BE2C (cell line): Measurements from ENCODE around the gene OR52I1.

Experiments
- DNase-seq: peaks from one replicate; pipeline ENCODE4 v3.0.0-alpha.2; 2020
- H3K27me3 ChIP-seq: fragments of 250-450 bp; sonication (Bioruptor Pico); 2 replicates; pipeline ENCODE4 v1.5.1; 2020; ENCODE audit warnings: mild to moderate bottlenecking
- H3K36me3 ChIP-seq: fragments of 250-450 bp; sonication (Bioruptor Pico); 2 replicates; pipeline ENCODE4 v1.5.1; 2020; ENCODE audit warnings: mild to moderate bottlenecking
- H3K4me1 ChIP-seq: fragments of 250-450 bp; sonication (Bioruptor Pico); 2 replicates; pipeline ENCODE4 v1.5.1; 2020
- H3K4me3 ChIP-seq: 2 replicates; pipeline ENCODE4 v1.5.1; 2011; ENCODE audit warnings: low read depth, low read length
- H3K9me3 ChIP-seq: fragments of 250-450 bp; sonication (Bioruptor Pico); 2 replicates; pipeline ENCODE4 v1.5.1; 2020
- CTCF ChIP-seq: IDR thresholded peaks from 2 replicates; pipeline ENCODE4 v1.5.1; 2012; ENCODE audit warnings: mild to moderate bottlenecking, low read depth, low read length

Gene OR52I1

DNA sequence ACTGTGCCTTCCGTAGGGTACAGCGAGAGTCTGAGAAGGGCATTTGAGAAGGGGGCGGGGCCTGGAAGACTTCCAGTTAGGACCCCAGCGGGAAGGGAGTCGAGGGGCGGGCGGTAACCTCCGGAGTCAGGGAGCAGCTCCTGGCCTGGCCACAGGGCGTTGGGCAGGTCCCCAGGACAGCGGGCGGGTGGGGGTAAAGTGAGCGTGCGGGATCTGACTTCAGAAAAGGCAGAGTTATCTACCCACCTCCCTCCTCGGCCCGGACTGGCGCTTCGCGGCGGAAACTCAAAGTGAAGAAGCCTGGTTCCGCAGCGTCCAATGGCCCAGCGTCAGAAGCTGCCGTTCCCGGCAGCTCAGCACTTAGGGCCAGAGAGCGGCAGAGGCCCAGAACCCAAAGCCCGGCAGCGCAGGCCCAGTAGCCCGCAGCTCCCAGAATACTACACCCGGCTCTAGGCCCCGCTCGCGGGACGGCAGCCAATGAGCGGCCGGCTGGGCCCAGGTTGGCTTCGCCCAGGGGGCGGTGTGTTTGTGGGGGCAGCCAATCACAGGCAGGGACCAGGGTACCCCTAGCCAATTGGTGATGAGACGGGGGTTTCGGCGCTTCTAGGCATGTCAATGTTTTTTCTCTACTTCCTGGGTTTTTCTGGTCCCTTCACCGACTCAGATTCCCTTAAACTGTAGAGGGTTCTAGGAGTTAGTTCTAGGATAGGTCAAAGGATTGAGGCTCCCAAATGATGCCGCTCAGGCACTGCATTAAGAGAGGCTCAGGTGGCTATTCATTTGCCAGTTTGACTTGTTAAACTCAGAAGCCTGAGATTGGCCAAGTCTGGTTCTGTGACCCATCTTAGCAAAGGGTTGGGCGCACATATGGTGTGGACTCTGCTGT lies 14.2 kb downstream of the OR52I1 start, which contains the start of gene TRIM68:
Gene TRIM68 (minus strand): TSS at position 451 of the 886 bp plus-strand sequence. CDS start 2,727 bp downstream, outside the sequence.
- Histone ChIP-seq H3K36me3 (no peaks in the 10 kb centered on the region), H3K27me3 (no peaks in the 10 kb centered on the region), H3K9me3 (no peaks in the 10 kb centered on the region), H3K4me3 (peak within 1 kb of the TSS; percentile 61), H3K4me1 (no peaks in the 10 kb centered on the region)
- DNase-seq = peak; percentile 90
- TF ChIP-seq CTCF = no peak

DNA sequence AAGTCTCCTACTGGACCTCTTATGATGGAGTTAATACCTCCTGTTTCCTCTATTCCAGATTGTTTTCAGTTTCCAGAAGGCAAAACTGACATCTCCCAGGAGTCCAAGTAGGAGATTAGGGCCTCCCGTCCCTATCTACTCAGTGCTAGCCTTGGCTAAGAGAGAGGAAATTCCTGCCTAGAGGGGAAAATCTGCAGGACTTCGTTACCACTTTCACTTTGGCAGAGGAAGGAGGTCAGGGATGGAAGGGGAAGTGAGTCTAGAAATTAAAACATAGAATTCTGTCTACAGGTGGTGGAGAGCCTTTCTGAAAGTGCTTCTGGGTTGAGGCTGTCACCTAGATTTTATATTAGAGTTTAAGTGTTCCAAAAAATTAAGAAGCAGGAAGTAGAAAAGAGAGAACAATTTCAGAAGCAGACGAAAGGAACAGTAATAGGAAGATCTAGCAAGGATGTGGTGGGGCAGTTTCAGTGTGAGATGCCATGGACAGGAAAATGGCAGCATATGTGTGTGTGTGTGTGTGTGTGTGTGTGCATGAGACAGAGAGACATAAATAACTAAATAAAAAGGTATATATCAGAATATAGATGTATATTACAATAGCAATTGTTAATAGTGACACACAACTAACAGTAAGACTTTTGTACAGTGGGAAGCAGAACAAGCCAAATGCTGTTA lies 16.6 kb downstream of the OR52I1 start:
- no peak overlapping the region for H3K4me3 ChIP-seq
- DNase-seq = no peak
- TF ChIP-seq CTCF = no peak
- no peaks in the 10 kb centered on the region for H3K36me3 ChIP-seq
- H3K4me1 ChIP-seq = no peaks in the 10 kb centered on the region
- no peaks in the 10 kb centered on the region for H3K9me3 ChIP-seq
- H3K27me3 ChIP-seq = no peaks in the 10 kb centered on the region

- Histone ChIP-seq H3K36me3 (no peaks in the 10 kb centered on the region), H3K27me3 (no peaks in the 10 kb centered on the region), H3K4me1 (no peaks in the 10 kb centered on the region), H3K9me3 (no peaks in the 10 kb centered on the region), H3K4me3 (no peak overlapping the region)
- no peak for TF ChIP-seq CTCF
- no peak for DNase-seq
Observed at GRCh38 chr11:4611986-4612385, 18.1 kb downstream of the OR52I1 start.

DNA sequence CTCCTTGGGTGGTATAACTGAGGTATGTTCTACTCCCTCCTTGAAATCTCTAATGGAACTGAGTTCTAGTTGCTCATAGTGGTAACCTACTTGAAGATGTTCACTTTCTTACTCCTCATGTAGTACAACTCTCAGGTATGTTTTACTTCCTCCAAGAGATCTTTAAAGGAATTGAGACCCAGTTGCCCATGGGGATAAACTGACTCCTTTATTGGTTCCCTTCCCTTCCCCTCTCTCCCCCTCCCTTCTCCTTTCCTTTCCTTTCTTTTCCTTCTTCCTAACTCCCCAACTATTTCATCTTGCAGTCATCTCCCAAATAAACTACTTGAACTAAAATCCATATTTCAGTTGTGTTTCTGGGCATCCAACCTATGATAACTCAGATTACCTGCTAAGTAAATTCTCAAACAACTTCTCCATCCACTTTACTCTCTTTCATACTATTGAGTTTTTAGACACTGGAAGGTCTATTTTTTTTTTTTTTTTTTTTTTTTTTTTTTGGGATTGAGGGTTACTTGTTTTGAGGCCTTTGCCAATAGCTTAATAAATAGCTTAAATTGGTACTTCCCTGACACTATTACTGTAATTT lies 22.1 kb downstream of the OR52I1 start:
- Histone ChIP-seq H3K4me3 (no peak overlapping the region), H3K9me3 (no peaks in the 10 kb centered on the region), H3K36me3 (no peaks in the 10 kb centered on the region), H3K27me3 (no peaks in the 10 kb centered on the region), H3K4me1 (no peaks in the 10 kb centered on the region)
- no peak for DNase-seq
- no peak for TF ChIP-seq CTCF

DNA sequence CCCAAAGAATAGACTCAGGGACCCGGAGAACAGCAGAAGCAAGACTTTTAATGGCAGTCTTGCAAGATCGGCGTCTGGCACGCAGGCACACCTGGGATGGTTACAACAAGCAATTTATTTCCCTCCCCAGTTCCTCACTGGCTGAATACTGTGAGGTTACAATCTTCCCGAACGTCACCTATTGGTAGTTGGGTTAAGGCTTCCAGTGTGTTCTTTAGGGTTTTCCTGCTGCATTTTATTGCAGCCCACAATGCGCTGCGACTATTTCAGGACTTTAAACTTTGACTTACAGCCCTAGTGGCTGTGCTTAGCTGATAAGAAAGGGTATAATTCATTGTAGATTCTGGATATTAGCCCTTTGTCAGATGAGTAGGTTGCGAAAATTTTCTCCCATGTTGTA lies 25.7 kb downstream of the OR52I1 start:
- TF ChIP-seq CTCF = no peak
- Histone ChIP-seq H3K4me3 (no peak overlapping the region), H3K27me3 (no peaks in the 10 kb centered on the region), H3K4me1 (no peaks in the 10 kb centered on the region), H3K9me3 (no peaks in the 10 kb centered on the region), H3K36me3 (no peaks in the 10 kb centered on the region)
- DNase-seq = no peak
